Peyer's patch (tissue), 4 donors: Measurements from ENCODE around the gene KLC1. TPM values are rescaled to one million over a fixed set of nuclear protein-coding genes. Genes with fewer than 3 reads are reported as not detected.

ENCODE experiments used
- DNase-seq, 3 donors: peaks; one replicate each; pipeline ENCODE4 v3.0.0-alpha.2; 2017 to 2019
- H3K27ac ChIP-seq, 4 donors: fragments of 200-600 bp; sonication (generic); one replicate each; pipeline ENCODE4 v1.5.1; 2016 to 2019
- H3K27me3 ChIP-seq, 2 donors: fragments of 200-600 bp; sonication (generic); one replicate each; pipeline ENCODE4 v1.5.1; 2019
- H3K36me3 ChIP-seq, 3 donors: fragments of 200-600 bp; sonication (generic); one replicate each; pipeline ENCODE4 v1.5.1; 2016 to 2019
- H3K4me1 ChIP-seq, 4 donors: fragments of 200-600 bp; sonication (generic); one replicate each; pipeline ENCODE4 v1.5.1; 2016 to 2019
- H3K4me3 ChIP-seq, 4 donors: fragments of 200-600 bp; sonication (generic); 1 replicate in 3 of 4; 2 replicates in 1 of 4; pipeline ENCODE4 v1.5.1; 2016 to 2019; ENCODE audit warnings: mild to moderate bottlenecking in 1 of 4
- H3K9me3 ChIP-seq, 4 donors: fragments of 200-600 bp; sonication (generic); one replicate each; pipeline ENCODE4 v1.5.1; 2016 to 2019; ENCODE audit warnings: mild to moderate bottlenecking in 1 of 4
- POLR2A ChIP-seq, 2 donors: fragments of 450-650 bp; IDR thresholded peaks; one replicate each; pipeline ENCODE4 v1.5.1; 2017; ENCODE audit warnings: antibody characterized with exemption in 2 of 2, mild to moderate bottlenecking in 2 of 2, moderate library complexity in 2 of 2
- total RNA-seq, 4 donors: library from RNA; depleted of rRNA; stranded (reverse); fragments of >200 nt; gene quantifications; one replicate each; pipeline ENCODE4 v1.1.0, GENCODE V29; 2016
- TF ChIP-seq, protein P1 (sequence below), 6 experiments: fragments of 450-650 bp in 4 of 6; fragments of 200-600 bp in 2 of 6; sonication (generic) in 1 of 6; IDR thresholded peaks; one replicate each; pipeline ENCODE4 v1.5.1; 2017 to 2019; ENCODE audit warnings: antibody characterized with exemption in 6 of 6, mild to moderate bottlenecking in 3 of 6, moderate library complexity in 1 of 6

KLC1 gene
- total RNA-seq, 4 donors from 2014 or later = 125 to 361 (median 270) TPM

DNA sequence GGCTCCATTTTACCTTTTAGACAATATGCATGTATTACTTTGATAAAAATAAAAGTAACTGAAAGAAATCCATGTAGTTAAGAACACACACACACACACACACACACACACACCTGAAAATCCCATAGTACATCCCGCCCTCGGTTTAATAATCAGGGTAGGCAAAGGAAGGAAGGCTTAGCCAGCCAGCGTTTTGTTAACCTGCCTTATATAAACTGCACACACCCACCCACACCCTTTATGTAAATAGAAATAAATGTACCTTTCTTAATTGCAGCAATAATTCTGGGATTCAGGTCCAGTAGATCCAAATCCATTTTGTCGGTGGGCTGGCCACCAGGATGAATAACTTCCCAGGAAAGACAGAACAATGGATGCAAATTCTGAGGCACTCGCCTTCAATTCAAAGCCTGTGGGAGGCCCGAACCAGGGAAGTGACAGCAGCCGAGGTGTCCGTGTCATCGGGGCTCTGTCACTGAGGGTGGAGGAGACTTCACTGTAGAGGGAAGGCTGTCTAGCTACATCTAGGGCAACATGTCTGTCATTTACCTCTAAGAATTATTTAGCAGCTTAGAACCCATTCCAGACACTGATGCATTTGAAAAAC is 81.9 kb downstream of the KLC1 start:
- Histone ChIP-seq H3K27ac (peak overlapping the region; percentile 5 to 77 (median 50)), H3K4me3 (no peak overlapping the region), H3K27me3 (no peaks in the 10 kb centered on the region), H3K9me3 (no peaks in the 10 kb centered on the region), H3K4me1 (peaks cover 4 to 49% (median 9%) of the 10 kb centered on the region in 4 donors), H3K36me3 (peaks cover 0 to 2% (median 0%) of the 10 kb centered on the region in 3 donors)
- TF ChIP-seq POLR2A (IDR thresholded peaks at IDR 0.05) = no peak
- TF ChIP-seq, protein P1, sequence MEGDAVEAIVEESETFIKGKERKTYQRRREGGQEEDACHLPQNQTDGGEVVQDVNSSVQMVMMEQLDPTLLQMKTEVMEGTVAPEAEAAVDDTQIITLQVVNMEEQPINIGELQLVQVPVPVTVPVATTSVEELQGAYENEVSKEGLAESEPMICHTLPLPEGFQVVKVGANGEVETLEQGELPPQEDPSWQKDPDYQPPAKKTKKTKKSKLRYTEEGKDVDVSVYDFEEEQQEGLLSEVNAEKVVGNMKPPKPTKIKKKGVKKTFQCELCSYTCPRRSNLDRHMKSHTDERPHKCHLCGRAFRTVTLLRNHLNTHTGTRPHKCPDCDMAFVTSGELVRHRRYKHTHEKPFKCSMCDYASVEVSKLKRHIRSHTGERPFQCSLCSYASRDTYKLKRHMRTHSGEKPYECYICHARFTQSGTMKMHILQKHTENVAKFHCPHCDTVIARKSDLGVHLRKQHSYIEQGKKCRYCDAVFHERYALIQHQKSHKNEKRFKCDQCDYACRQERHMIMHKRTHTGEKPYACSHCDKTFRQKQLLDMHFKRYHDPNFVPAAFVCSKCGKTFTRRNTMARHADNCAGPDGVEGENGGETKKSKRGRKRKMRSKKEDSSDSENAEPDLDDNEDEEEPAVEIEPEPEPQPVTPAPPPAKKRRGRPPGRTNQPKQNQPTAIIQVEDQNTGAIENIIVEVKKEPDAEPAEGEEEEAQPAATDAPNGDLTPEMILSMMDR (IDR thresholded peaks at IDR 0.05) = no peak
- DNase-seq = no peak

DNA sequence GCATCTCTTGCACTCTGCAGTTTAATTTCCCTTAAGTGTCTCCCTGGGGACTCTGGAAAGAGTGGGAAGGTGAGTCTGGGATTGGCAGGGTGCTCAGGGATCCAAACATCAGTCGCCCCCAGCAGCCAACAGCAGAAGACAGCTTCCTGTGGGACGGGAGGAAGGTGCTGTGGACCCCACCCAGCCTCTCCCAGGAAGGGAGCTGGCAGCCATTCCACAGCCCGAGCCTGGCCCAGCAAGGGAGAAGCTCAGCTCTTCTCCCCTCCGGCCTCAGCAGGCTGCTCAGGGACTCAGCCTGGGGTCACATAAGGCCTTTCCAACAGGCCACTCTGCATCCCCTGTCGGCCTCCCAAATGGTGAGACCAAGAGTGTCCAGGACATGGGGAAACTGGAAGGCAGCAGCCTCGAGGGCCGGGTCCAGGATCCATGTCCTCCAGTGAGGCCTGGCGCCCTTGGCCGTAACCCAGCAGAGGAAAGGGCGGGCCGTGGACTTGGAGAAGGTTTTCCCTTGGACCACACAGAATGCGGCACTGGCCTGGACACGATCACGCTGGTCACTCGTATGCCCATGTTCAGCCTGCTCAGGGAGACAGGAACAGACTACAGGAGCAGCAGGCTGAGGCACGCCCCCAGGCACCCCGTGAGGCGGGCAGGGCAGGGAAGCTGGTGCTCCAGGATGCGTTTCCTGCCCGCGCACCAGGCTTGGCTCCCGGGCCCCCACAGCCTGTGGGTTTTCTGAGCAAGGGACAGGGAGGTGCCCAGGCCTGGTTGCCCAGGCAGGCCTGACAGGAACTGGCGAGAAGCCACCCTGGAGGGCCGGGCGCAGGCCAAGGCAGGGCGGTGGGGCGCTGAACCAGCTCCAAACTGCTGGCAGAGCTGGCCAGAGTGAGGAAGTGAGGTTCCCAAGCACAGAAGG is 82.8 kb downstream of the KLC1 start:
- peak in 1 of 3 donors; percentile 80 for DNase-seq

DNA sequence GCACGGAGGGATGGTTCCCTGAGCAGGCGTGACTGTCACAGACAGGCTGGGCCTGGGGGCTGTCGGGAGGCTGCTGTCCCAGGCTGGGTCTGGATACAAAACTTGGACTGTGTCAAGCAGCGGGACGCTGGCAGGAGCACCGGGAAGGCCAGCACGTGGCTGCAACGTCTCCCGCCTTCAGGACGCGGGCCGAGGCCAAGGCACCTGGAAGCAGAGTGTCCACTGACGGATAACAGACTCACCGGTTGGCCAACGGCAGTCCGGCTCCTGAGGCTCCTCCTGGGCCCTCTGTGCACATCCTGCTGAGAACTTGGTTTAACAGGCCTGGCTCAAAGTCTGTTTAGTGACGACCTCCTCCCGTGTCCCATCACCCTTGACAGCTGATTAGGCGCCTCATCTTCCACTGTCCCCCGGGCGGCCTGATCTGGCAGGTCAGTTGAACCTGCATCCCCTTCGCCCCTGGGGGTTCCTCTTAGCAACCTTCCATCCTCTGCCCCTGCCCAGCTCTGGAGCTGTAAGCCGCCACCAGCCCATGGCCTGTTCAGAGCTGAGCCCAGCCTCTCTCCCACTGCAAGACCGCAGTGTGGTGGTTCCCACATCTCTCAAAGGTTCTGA is 83.7 kb downstream of the KLC1 start:
- no peak overlapping the region for H3K4me3 ChIP-seq
- DNase-seq = no peak
- no peaks in the 10 kb centered on the region for H3K27me3 ChIP-seq
- no peaks in the 10 kb centered on the region for H3K9me3 ChIP-seq
- peak overlapping the region in 3 of 4 donors; percentile 25 to 77 (median 75) for H3K27ac ChIP-seq
- peaks cover 4 to 63% (median 11%) of the 10 kb centered on the region in 4 donors for H3K4me1 ChIP-seq
- TF ChIP-seq, protein P1 (IDR thresholded peaks at IDR 0.05) = no peak
- no peak for TF ChIP-seq POLR2A (IDR thresholded peaks at IDR 0.05)
- H3K36me3 ChIP-seq = no peaks in the 10 kb centered on the region

More for the DNA sequence above, 82.8 kb downstream of the KLC1 start:
- peak overlapping the region; percentile 5 to 77 (median 50) for H3K27ac ChIP-seq
- H3K4me1 ChIP-seq = peaks cover 4 to 54% (median 11%) of the 10 kb centered on the region in 4 donors
- H3K36me3 ChIP-seq = no peaks in the 10 kb centered on the region
- H3K27me3 ChIP-seq = no peaks in the 10 kb centered on the region
- H3K9me3 ChIP-seq = no peaks in the 10 kb centered on the region
- no peak overlapping the region for H3K4me3 ChIP-seq
- TF ChIP-seq, protein P1 (IDR thresholded peaks at IDR 0.05) = no peak
- no peak for TF ChIP-seq POLR2A (IDR thresholded peaks at IDR 0.05)

DNA sequence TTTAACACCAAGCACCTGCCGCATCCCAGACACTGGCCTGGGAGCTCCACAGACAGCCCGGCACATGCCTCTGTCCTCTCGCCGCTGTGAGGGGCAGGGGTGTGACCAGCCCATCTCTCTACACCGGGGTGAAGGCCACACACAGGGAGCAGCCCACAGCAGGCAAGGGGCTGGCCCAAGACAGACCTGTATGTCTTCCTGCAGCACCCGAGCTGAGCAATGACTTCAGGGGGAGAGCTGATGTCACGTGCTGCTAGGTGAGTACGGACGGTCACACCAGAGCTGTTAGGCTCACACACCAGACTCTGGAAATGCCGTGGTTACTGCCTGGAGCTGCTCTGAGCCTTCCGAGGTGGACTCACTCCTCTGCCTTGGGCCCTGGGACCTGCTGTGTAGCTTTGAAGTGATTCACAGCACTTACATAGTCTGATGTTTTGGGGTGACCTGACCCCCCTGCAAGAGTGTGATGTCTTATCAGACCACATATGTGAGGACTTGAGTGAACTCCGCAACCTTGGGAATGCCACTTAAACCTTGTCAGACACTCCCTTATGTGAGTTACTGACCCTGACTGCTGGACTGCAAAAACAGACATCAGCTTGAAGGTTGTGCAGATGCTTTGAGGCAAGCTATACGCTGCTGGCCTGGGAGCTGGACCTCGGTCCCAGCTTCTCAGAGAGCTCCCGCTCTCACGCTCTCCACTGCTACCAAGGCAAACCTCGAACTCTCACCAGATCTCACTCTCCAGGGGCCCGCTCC is 84.5 kb downstream of the KLC1 start:
- H3K27me3 ChIP-seq = no peaks in the 10 kb centered on the region
- H3K4me1 ChIP-seq = peaks cover 4 to 70% (median 11%) of the 10 kb centered on the region in 4 donors
- no peak for DNase-seq
- no peaks in the 10 kb centered on the region for H3K9me3 ChIP-seq
- H3K27ac ChIP-seq = no peak overlapping the region
- H3K36me3 ChIP-seq = no peaks in the 10 kb centered on the region
- TF ChIP-seq POLR2A (IDR thresholded peaks at IDR 0.05) = no peak
- TF ChIP-seq, protein P1 (IDR thresholded peaks at IDR 0.05) = no peak
- no peak overlapping the region for H3K4me3 ChIP-seq
